NCI-H774 (cell line): Measurements from ENCODE around the gene LCA5.
"Not testable (repeated sequence)": the region's sequence is repeated elsewhere in the genome, so short reads cannot be mapped to it uniquely, and the experiment has no call there.

Experiments used
- DNase-seq: peaks from one replicate; lab custom pipeline; 2025; lab: John Stamatoyannopoulos, UW

Gene LCA5

GRCh38 chr6:79466207-79466834 lies 70.9 kb downstream of the LCA5 start:
- DNase-seq: peak; percentile 75

- no peak for DNase-seq
Measured at GRCh38 chr6:79465381-79465780, 71.8 kb downstream of the LCA5 start.

GRCh38 chr6:79463621-79464050 lies 73.6 kb downstream of the LCA5 start:
- no peak for DNase-seq

DNA sequence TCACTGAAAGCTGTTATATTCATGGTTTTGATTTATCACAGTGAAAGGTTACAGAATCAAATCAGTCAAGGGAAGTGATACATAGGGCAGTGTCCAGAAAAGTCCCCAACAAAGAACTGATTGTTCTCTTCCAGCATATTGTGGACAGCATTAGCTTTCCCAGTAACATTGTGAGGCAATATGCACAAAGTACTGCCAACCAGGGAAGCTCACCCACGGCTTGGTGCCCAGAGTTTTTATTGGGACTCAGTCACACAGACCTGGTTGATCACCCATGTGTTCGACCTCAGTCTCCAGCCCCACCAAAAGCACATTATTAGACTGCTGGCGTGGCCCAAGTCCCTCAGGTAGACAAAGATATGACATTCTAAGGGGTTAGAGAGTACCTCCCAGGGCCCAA lies 76.0 kb downstream of the LCA5 start:
- no peak for DNase-seq

DNA sequence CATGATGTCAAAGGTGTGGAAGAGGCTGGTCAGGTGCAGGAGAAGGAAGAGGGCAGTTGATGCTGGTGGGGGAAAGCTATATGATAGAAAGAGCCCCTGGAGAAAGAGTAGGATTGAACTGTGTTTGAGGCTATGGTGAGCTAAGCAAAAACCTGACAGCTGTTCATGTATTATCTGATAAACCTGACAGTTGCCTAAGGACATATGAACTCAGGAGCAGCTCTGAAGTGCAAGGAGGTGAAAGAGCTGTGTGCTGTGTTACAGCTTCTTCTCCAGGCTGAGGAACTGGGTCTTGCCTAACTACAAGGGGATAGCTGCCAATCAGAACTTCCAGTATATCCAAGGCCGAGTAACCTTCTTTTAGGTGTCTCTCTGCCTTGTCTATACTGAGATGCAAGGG lies 81.8 kb downstream of the LCA5 start:
- no peak for DNase-seq

DNA sequence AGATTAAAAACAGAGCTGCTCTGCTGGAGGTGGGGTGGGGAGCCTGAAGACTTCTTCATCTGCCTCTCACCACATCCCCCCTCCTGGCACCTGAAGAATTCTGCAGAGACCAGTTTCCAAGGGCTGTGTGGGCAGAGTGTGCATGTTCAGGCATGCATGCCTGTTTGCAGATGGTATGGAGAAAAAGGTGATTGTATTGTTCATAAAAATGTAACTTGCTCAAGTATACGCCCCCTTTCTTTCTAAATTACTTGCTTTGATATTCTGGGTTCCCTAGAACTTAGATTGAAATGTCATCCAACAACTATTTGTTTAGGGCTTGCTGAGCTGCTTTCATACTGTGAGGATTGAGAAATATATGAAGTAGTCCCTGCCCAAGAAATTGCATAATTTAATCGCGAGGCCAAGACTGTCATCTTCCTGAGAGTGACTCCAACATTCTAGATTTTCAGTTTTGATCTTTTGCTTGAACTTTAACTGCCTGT lies 83.6 kb downstream of the LCA5 start:
- DNase-seq: no peak

DNA sequence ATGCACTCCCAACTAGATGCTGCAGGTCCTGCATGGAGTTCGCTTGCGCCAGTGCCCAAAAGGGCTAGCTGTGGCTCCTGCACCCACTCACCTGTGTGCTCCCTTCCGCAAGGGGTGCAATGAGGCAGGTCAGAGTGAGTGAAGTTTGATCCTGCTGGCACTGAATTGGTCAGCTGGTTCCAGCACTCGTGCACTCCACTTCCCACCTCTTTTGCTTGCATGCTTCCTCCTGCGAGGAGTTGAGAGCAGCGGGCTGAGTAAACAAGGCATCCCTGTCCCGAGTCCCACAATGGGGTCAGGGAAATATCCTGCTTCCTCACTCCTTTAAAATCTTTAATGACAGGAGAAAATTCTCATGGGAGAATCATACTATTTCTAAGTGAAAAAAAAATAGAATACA lies 86.2 kb downstream of the LCA5 start:
- DNase-seq: no peak

DNA sequence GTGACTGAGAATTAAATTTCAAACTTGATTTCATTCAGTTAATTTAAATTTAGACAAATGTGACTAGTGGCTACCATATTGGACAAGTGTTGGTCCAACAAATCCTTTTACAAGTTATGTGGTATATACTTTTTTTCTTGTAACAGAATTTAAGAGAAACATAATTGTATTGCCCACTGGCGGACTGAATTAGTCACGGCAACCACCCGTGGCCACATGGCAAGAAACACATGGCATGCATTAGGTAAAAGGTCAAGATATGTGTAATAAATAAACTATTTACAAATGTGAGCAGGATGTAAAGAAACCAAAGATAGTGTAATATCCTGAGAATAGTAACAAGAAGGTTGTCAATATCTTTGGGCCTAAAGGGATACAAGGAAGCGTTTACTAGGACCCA lies 91.2 kb downstream of the LCA5 start:
- DNase-seq: no peak

DNA sequence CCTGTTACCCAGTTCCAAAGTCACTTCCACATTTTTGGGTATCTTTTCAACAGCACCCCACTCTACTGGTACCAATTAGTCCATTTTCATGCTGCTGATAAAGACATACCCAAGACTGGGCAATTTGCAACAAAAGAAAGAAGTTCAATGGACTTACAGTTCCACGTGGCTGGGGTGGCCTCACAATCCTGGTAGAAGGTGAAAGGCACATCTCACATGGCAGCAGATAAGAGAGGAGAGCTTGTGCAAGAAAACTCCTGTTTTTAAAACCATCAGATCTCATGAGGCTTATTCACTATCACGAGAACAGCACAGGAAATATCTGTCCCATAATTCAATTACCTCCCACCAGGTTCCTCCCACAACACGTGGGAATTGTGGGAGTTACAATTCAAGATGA lies 93.4 kb downstream of the LCA5 start:
- not testable (repeated sequence) for DNase-seq

GRCh38 chr6:79441192-79441591 lies 96.0 kb downstream of the LCA5 start:
- DNase-seq: no peak

GRCh38 chr6:79440598-79440997 lies 96.6 kb downstream of the LCA5 start:
- DNase-seq: no peak

DNA sequence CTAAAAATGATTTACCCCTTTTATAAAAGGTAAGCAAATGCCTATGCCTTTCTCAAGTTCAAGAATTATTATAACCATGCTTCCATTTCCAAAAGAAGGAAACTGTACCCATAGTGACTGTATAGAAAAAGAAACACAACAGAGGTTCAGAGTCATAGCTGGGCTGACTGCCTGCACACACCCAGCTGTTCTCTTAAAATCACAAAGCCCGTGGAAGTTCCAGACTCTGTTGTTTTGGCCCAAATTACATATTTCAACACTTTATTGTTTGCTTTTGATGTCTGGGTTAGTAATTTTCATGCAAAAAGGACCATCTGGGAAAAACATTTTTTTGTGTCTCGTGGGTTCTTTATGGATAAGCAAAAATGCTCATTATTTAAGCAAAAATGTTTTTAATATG lies 99.2 kb downstream of the LCA5 start:
- DNase-seq: no peak

- no peak for DNase-seq
Measured at GRCh38 chr6:79436241-79436640, 101.0 kb downstream of the LCA5 start.

DNA sequence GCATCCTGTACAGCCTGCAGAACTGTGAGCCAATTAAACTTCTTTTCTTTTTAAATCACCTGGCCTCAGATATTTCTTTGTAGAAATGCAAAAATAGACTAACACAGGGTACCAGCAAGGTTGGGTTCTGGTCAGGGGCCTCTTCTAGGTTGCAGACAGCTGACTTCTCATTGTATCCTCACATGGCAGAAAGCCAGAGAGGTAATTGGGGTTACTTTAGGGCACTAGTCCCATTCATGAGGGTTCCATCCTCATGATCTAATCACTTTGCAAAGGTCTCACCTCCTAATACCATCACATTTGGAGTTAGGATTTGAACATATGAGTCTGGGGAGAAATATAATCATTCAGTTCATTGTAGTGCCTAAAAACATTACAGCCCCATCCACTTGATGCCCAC lies 101.5 kb downstream of the LCA5 start:
- DNase-seq: no peak
